AG04450 (cell line): Measurements from ENCODE around the gene IGDCC3. TPM values are rescaled to one million over a fixed set of nuclear protein-coding genes. Genes with fewer than 3 reads are reported as not detected.

Experiments used
- CTCF ChIA-PET: fragments of 300-600, 350-600 bp; formaldehyde crosslinking; extraction: SDS; loops from one replicate; lab custom pipeline; 2022; ENCODE audit warnings: antibody characterized with exemption, inconsistent platforms; lab: Charles Lee
- POLR2A ChIA-PET: fragments of 350-600 bp; formaldehyde crosslinking; extraction: SDS; loops from one replicate; lab custom pipeline; 2021; ENCODE audit warnings: antibody characterized with exemption, inconsistent platforms; lab: Yijun Ruan, JAX
- DNase-seq: peaks from one replicate; pipeline ENCODE4 v3.0.0-alpha.2; 2011; ENCODE audit warnings: low read depth, low spot score
- H3K27ac ChIP-seq: one replicate; pipeline ENCODE4 v1.5.1; 2012; ENCODE audit warnings: low read depth, low read length, control low read depth
- H3K27me3 ChIP-seq: one replicate; pipeline ENCODE4 v1.6.0; 2012; ENCODE audit warnings: low read length; ENCODE audit not compliant: control insufficient read depth, insufficient read depth
- H3K4me3 ChIP-seq: 2 replicates; pipeline ENCODE4 v1.5.1; 2011; ENCODE audit warnings: mild to moderate bottlenecking, low read depth, low read length, control low read depth
- H3K9me3 ChIP-seq: 2 replicates; pipeline ENCODE4 v1.5.1; 2012; ENCODE audit warnings: low read length; ENCODE audit not compliant: control insufficient read depth, insufficient read depth
- polyA plus RNA-seq: library from polyadenylated mRNA; depleted of rRNA; stranded (reverse); fragments of >200 nt; gene quantifications from 2 replicates; pipeline ENCODE4 v1.2.3, GENCODE V29; 2011
- TF ChIP-seq, protein P1 (sequence below): IDR thresholded peaks from 2 replicates; pipeline ENCODE4 v1.5.1; 2011; ENCODE audit warnings: low read depth, low read length, control low read depth, inconsistent platforms

IGDCC3 gene
- polyA plus RNA-seq, 1 experiment, result 0.11 TPM

DNA sequence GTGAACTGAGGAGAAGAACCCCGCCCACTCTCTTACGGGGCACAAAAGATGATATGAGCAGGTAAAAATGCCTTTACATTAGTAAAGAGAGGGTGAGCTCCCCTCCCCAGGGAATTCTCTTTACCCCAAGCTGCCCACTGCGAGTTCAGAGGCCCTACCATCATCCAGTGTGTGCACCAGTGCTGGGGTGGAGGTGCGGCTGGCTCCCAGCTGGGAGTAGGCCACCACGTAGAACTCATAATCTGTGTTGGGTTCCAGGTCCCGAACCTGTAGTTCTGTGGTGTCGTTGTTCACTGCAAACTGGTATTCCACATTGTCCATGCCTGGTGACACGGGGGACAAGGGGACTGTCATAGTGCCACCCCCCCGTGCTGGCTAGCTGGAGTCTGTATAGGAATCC, 17.1 kb upstream of the IGDCC3 start:
- ChIA-PET CTCF (interaction anchor here (1.0 to 3.4 kb wide), 3 partner anchors 10 to 76 kb away, joined by 3 to 15 read pairs (median 9); no protein-coding TSS in a partner anchor), POLR2A (interaction anchor here (0.5 kb wide), 1 partner anchor 18 kb away, joined by 5 read pairs; no protein-coding TSS in a partner anchor)
- H3K27me3 ChIP-seq, result peaks cover 38% of the 10 kb centered on the region
- no peak for DNase-seq
- H3K27ac ChIP-seq, result no peak overlapping the region
- TF ChIP-seq, protein P1, sequence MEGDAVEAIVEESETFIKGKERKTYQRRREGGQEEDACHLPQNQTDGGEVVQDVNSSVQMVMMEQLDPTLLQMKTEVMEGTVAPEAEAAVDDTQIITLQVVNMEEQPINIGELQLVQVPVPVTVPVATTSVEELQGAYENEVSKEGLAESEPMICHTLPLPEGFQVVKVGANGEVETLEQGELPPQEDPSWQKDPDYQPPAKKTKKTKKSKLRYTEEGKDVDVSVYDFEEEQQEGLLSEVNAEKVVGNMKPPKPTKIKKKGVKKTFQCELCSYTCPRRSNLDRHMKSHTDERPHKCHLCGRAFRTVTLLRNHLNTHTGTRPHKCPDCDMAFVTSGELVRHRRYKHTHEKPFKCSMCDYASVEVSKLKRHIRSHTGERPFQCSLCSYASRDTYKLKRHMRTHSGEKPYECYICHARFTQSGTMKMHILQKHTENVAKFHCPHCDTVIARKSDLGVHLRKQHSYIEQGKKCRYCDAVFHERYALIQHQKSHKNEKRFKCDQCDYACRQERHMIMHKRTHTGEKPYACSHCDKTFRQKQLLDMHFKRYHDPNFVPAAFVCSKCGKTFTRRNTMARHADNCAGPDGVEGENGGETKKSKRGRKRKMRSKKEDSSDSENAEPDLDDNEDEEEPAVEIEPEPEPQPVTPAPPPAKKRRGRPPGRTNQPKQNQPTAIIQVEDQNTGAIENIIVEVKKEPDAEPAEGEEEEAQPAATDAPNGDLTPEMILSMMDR, result no peak
- H3K9me3 ChIP-seq, result no peaks in the 10 kb centered on the region
- no peak overlapping the region for H3K4me3 ChIP-seq

DNA sequence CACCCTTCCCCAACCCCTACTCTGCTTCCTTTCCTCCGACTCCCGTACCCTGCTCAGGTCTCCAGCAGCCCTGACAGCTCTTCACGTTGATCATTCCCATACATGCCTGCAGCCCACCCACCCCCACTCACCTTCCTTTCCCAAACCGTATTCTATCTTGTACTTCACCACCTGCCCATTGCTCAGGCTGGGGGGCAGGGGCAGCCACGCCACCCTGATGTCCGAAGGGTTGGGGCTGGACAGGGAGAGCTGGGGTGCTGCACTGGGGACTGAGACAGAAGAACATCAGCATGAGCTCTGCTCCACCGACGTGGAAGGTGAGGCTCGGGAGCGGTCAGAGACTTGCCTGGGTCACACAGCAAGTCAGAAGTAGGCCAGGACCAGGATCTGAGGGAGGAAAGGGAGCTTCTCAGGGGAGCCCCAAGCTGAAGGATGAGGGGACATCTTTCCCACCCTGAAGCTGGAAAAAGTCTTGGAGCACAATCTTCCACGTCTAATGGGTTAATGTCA, 16.5 kb upstream of the IGDCC3 start:
- CTCF ChIA-PET, result interaction anchor here (1.0 to 3.4 kb wide), 3 partner anchors 9 to 76 kb away, joined by 3 to 15 read pairs (median 9); no protein-coding TSS in a partner anchor
- no peak for DNase-seq
- POLR2A ChIA-PET, result no interaction called here

DNA sequence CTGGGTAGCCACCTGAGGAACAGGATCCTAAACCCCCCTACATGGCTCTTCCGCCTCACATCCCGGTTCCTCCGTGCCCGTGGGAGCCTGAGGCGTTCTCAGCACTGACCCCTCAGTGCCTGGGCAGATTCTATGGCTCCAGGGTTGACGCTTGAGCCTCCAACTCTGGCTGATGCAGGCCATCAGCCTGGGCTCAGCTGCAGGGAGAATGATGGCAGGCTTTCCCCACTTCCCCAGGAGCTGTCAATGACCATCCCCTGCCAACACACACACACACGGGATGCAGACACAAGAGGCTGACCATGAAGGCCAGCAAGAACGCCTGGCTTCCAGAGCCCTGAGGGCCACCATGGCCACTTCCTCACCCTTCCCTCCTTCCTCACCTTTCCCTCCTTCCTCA, 15.8 kb upstream of the IGDCC3 start:
- H3K9me3 ChIP-seq, result no peaks in the 10 kb centered on the region
- H3K4me3 ChIP-seq, result no peak overlapping the region
- no peak overlapping the region for H3K27ac ChIP-seq
- TF ChIP-seq, protein P1, result no peak
- ChIA-PET POLR2A (no interaction called here), CTCF (interaction anchor here (2.0 to 3.4 kb wide), 2 partner anchors 8 to 75 kb away, joined by 9 to 15 read pairs; no protein-coding TSS in a partner anchor)
- H3K27me3 ChIP-seq, result peaks cover 39% of the 10 kb centered on the region
- no peak for DNase-seq

More for the DNA sequence above, 16.5 kb upstream of the IGDCC3 start:
- TF ChIP-seq, protein P1, result no peak
- Histone ChIP-seq H3K27ac (no peak overlapping the region), H3K9me3 (no peaks in the 10 kb centered on the region), H3K27me3 (peaks cover 39% of the 10 kb centered on the region), H3K4me3 (no peak overlapping the region)

DNA sequence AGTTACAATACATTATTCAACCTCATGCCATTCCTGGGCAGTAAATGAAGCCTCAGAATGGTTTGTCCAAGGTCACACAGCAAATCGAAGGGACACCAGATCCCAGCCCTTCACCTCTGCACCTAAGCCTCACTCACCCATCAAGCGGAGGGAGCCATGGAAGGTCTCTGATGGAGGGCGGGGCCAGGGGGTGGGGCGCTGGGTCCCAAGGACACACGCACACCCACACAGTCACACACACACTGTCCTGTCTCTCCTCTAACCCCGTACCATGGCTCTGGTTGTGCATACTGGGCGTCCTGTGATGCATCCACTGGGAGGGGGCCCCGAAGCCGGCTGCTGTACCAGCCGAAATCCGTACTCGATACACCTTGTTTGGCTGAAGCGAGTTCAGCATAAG, 15.3 kb upstream of the IGDCC3 start:
- TF ChIP-seq, protein P1, result no peak
- H3K4me3 ChIP-seq, result no peak overlapping the region
- ChIA-PET POLR2A (no interaction called here), CTCF (interaction anchor here (0.6 to 3.4 kb wide), 2 partner anchors 9 to 74 kb away, joined by 3 to 15 read pairs; no protein-coding TSS in a partner anchor)
- no peak for DNase-seq
- no peaks in the 10 kb centered on the region for H3K9me3 ChIP-seq
- no peak overlapping the region for H3K27ac ChIP-seq
- H3K27me3 ChIP-seq, result peaks cover 41% of the 10 kb centered on the region

DNA sequence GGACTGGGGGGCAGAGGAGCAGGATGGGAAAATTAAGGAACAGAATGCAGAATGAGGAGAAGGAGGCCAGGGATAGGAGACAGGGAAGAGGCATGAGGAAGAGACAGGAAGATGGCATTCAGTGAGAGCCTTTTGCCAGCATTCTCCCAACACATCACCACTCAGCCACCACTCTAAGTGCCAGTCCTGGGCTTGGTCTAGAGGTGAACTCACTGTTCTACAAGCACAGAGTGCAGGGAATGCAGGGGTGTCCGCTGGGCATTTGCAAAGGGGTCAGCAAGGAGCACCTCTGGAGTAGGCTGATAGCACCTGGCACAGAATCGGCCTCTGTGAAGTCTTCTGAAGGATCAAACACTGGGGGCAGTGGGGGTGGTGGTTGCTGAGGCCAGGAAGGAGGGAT, 14.6 kb upstream of the IGDCC3 start:
- no peak for DNase-seq
- H3K4me3 ChIP-seq, result no peak overlapping the region
- no peaks in the 10 kb centered on the region for H3K9me3 ChIP-seq
- H3K27me3 ChIP-seq, result peaks cover 41% of the 10 kb centered on the region
- CTCF ChIA-PET, result interaction anchor here (0.7 to 3.4 kb wide), 3 partner anchors 8 to 74 kb away, joined by 3 to 15 read pairs (median 3); no protein-coding TSS in a partner anchor
- no peak overlapping the region for H3K27ac ChIP-seq
- POLR2A ChIA-PET, result no interaction called here
- TF ChIP-seq, protein P1, result no peak
